Islet of Langerhans (tissue), 1 donor: Measurements from ENCODE around the gene CCDC81.
"Not testable (repeated sequence)": the region's sequence is repeated elsewhere in the genome, so short reads cannot be mapped to it uniquely, and the experiment has no call there.

Experiments
- FAIRE-seq: peaks from one replicate; lab custom pipeline; 2011; peaks lifted over from hg19 to GRCh38; lab: Jason Lieb, UNC

Gene CCDC81

GRCh38 chr11:86374586-86374985, at the start of gene CCDC81:
Gene CCDC81, plus strand, starts transcription at chr11:86374887. Its CDS starts 277 bp downstream, at chr11:86375164.
- FAIRE-seq = no peak

GRCh38 chr11:86335131-86335767, 39.4 kb upstream of the CCDC81 start:
- no peak for FAIRE-seq

GRCh38 chr11:86337227-86337626, 37.5 kb upstream of the CCDC81 start:
- FAIRE-seq = no peak

GRCh38 chr11:86341382-86341781, 33.3 kb upstream of the CCDC81 start:
- no peak for FAIRE-seq

- no peak for FAIRE-seq
These were observed 28.2 kb upstream of the CCDC81 start for GRCh38 chr11:86346513-86346912.

- no peak for FAIRE-seq
These were observed 19.4 kb upstream of the CCDC81 start for GRCh38 chr11:86355256-86355655.

- not testable (repeated sequence) for FAIRE-seq
These were observed 17.3 kb upstream of the CCDC81 start for GRCh38 chr11:86357412-86357811.

- FAIRE-seq = no peak
These were observed 16.0 kb upstream of the CCDC81 start for GRCh38 chr11:86358720-86359119.

GRCh38 chr11:86360775-86361395, 13.8 kb upstream of the CCDC81 start:
- FAIRE-seq = no peak

- no peak for FAIRE-seq
These were observed 11.3 kb upstream of the CCDC81 start for GRCh38 chr11:86363424-86363823.

GRCh38 chr11:86365546-86365945, 9.1 kb upstream of the CCDC81 start:
- FAIRE-seq = peak; percentile 60

- FAIRE-seq = no peak
These were observed 5.0 kb upstream of the CCDC81 start for GRCh38 chr11:86369668-86370067.

GRCh38 chr11:86370171-86370570, 4.5 kb upstream of the CCDC81 start:
- FAIRE-seq = no peak

- no peak for FAIRE-seq
These were observed 3.6 kb upstream of the CCDC81 start for GRCh38 chr11:86370922-86371594.

- no peak for FAIRE-seq
These were observed 2.6 kb upstream of the CCDC81 start for GRCh38 chr11:86372041-86372440.

- no peak for FAIRE-seq
These were observed 2.1 kb upstream of the CCDC81 start for GRCh38 chr11:86372586-86372985.

GRCh38 chr11:86374069-86374468, 618 bp upstream of the CCDC81 start:
- FAIRE-seq = no peak

- FAIRE-seq = no peak
These were observed 3.3 kb downstream of the CCDC81 start for GRCh38 chr11:86377972-86378371.

- FAIRE-seq = no peak
These were observed 5.8 kb downstream of the CCDC81 start for GRCh38 chr11:86380295-86381059.

- no peak for FAIRE-seq
These were observed 8.6 kb downstream of the CCDC81 start for GRCh38 chr11:86383041-86383955.

- FAIRE-seq = no peak
These were observed 11.6 kb downstream of the CCDC81 start for GRCh38 chr11:86386283-86386682.

- FAIRE-seq = no peak
These were observed 12.1 kb downstream of the CCDC81 start for GRCh38 chr11:86386746-86387145.
